Measurements from ENCODE around the gene HMX1.

HMX1 gene

DNA sequence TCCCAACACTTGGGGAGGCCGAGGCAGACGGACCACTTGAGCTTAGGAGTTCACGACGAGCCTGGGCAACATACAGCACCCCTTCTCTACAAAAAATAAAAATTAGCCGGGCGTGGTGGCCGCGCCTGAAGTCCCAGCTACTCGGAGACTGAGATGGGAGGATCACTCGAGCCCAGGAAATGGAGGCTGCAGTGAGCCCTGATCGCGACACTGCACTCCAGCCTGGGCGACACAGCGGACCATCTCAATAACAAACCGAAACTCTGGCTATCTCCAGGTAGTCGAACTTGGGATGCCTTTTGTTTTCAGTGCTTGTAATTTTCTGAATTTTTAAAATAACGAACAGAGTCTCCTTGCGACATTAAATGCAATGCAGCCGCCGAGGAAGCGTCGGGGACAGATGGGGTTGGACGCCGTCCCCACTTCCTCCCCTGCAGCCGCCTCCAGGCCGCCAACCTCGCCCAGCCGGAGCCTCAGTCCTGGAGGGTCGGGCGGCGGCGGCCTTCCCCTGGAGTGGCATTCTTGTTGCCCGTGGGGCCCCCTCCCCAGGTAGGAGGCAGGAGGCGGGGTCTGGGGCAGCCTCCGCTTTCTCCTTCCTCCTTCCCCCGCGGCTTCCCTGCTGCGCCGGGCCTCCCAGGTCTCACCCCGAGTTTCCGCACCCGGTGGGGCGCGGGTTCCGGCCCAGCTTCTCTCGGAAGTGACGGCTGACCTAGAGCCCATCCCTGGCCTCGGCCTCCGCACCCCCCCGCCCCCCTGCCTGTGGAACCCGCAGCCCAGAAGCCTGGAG lies 14.6 kb downstream of the HMX1 start:
- DNase-seq (ENCODE audit: low read depth): no peak

DNA sequence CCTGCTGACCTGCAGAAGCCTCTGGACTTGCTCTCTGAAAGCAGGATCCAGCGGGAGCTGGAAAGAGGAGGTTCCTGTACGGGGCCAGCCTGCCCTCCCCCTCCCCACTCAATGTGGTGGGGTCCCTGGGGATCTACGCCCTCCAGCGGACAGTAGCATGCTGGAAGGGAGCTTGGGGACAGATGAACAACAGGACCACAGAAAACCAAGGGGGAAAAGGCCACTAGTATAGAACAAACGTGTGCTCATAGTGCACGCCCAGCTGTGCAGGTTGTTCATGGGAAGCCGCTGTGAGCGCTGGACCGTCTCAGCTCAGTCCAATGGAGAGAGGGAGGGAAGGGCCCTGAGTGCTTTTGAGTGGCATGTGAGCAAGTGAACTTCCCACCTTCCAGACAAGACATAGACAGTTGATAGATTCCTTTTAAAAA lies 15.8 kb downstream of the HMX1 start:
- no peak for DNase-seq (ENCODE audit: low read depth)

DNA sequence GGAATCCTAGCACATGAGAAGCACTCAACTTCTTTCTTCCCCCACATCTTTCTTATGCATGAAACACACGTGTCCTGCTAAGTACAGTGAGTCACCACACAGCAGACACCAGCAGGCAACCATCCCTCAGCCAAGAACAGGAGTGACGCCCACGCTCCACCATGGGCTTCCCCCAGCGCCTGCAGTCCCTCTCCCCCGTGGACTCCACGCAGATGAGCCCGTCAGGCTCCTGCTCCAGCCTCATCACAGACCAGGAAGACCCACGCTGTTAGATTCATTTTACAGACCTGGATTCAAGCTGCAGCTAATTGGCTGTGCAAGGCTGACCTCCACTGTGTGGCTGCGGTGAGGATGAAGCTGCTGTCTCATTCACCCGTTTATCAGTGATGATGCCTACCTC lies 16.7 kb downstream of the HMX1 start:
- DNase-seq (ENCODE audit: low read depth): no peak

DNA sequence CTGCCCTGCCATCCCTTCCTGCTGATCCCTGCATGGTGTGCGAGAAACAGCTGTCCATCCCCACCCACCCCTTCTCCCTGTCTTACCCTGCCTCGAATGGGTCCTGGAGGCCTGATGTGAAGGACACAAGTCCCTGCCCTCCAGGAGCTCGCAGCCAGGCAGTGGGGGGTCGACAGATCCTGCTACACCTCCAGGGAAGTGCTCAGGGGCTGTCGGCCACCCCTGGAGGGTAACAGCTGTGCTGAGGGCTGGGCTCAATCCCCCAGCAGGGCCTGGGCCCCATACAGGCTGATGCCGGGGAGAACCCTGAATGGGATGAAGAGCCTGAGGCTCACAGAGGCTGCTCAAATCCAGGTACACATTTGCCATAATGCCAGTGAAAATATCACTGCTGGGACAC lies 17.6 kb downstream of the HMX1 start:
- DNase-seq (ENCODE audit: low read depth): no peak

DNA sequence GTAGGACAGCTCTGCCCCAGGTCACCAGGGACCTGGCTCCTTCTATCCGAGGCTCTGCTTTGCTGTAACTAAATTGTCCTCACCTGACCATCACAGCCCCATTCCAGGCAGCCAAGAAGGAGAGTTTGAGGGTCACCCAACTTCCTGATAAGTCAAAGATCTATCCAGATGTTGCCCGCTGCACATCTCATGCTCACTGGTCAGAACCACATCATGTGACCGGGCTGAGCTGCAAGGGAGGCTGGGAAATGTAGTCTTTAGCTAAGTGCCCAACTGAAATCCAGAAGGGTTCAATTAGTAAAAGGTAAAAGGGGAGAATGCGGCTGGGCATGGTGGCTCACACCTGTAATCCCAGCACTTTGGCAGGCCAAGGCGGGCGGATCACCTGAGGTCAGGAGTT lies 18.4 kb downstream of the HMX1 start:
- no peak for DNase-seq (ENCODE audit: low read depth)

DNA sequence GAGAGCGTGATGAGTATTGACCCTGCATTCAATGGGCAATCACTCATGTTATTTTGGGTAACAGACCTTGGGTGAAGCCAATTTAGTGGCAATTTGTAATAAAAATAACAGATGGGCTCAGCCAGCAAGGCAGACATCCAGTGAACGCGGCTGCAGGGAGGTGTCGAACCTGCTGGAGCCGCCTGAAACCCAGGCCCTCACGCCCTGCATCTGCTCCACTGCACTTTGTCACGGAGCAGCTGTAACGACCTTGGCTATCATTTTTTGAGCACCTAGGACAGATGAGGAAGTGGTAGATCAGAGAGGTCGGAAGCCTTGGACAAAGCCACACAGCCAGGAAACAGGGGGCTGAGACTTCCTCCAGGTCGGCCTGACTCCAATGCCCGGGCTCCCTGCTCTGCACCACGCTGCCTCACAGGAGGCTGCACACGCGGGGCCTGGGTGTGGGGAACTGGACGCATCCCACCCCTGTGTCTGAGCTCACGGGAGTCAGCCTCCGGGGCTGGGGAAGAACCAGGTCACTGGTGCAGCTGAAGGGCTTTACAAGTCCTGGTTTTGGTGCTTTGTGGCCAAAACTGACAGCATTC lies 19.4 kb downstream of the HMX1 start:
- no peak for DNase-seq (ENCODE audit: low read depth)

DNA sequence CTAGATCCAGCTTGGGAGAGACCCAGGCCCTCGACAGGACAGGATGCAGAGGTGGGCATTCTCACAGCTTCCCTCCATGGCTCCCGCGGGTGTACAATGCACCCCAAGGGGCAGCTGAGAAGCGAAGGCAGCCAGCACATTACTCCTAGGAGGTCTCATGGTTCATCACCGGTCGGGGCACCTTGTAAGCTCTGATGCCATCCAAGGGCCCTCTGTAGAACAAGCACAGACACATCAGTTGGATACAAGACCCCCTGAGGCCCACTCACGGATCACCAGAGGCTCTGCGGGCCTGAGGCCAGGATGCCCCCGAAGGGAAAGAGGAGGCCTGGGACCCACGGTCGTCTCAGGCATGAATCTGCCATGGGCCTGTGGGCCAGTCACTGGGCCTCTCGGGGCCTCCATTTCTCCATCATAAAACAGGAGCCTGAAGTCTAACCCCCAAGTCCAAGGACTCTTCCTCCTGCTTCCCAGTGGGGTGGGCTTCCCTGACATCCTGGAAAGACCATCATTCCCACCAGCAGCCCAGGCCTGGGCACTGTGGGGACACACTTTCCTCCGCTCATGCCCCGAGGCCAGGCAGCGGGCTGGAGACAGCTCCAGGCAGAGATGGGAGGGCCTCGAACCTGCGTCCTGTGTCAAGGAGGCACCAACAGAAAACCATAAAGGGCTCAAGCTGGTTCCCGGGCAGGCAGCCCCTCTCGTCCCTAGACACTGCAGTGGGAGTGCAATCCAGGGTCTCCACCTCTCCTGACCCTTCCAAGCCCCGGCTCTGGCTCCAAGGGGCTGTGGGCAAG lies 20.1 kb downstream of the HMX1 start:
- no peak for DNase-seq (ENCODE audit: low read depth)

DNA sequence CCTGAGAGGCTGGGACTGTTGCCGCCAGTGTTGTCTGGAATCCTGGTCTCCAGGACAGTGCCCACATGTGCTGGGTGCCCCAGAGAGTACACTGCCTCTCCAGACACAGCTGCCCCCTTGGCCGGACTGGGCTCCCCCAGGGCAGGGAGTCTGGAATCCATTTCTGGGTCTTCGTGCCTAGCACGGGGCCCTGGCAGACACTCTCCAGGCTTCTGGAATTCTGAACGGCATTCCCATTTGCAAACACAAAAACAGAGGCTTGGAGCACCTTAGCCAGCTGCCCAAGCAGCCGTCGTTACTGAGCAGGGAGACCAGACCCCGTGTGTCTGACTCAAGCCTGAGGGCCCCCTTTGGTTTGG lies 20.8 kb downstream of the HMX1 start:
- no peak for DNase-seq (ENCODE audit: low read depth)

DNA sequence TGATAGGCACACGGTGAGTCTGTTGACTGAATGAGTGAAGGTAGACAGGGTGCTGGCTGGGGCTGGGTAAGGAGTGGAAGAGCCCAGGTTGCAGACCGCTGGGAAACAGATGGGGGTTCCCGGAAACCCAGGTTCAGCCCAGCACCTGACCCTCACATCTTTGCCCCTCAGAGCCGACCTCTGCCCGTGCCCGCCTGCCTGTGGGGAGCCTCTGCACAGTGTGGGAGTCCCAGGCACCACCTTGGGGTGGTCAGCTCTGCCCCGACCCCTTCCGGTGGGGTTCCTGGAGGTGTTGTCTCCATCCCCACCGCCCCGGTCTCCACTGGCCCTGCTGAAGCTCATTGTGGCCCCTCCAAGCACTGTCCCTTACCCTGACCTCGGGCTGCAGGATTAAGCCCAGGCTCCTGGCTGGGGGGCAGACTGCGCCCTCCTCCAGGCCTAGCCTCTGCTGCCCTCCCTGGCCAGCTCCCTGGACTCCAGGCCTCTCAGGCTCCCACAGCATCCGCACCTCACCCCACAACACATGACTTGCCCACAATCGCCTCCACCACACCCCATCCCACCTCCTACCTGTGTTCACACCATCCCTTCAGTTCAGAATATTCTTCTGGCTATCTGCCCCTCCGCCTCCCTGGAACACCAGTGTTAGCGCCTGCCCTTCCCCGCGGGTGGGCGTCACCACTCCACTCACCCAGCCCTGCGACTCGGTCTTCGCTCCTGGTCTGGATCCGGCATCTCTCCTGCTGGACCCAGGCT lies 21.4 kb downstream of the HMX1 start:
- DNase-seq (ENCODE audit: low read depth): no peak

DNA sequence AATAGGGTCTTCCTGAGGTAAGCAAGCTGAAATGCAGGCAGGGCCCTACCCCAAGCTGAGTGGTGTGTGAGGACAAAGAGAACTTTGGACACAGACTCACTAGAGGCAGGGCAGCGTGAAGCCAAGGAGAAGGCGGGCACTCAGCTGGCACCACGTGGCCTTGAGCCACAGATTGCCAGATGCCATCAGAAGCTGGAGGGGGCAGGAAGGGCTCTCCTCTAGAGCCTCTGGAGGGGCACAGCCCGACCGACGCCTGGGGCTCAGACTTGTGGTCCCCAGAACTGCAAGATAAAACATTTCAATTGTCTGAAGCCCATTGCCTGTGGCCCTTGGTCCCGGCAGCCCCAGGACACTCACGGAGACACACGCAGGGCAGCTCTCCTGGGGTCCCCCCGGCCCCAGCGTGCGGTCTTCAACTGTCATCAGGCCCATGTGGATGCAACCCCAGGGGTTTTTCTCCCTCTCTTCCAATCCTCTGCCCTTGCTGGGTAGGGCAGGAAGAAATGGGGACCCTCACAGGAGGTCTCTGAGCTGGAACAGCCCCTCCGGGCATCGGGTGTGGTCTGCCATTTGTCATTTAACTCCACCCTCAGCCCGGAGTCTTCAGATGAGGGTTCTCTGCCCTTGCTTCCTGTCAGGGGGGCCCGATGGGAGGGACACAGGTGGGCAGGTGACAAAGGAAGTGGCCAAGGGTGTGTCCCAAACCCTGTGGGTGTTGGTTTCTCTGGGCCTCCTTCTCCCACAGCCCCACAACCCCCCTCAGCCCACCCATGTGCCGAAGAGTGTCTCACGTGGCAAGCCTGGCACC lies 22.2 kb downstream of the HMX1 start:
- DNase-seq (ENCODE audit: low read depth): no peak

DNA sequence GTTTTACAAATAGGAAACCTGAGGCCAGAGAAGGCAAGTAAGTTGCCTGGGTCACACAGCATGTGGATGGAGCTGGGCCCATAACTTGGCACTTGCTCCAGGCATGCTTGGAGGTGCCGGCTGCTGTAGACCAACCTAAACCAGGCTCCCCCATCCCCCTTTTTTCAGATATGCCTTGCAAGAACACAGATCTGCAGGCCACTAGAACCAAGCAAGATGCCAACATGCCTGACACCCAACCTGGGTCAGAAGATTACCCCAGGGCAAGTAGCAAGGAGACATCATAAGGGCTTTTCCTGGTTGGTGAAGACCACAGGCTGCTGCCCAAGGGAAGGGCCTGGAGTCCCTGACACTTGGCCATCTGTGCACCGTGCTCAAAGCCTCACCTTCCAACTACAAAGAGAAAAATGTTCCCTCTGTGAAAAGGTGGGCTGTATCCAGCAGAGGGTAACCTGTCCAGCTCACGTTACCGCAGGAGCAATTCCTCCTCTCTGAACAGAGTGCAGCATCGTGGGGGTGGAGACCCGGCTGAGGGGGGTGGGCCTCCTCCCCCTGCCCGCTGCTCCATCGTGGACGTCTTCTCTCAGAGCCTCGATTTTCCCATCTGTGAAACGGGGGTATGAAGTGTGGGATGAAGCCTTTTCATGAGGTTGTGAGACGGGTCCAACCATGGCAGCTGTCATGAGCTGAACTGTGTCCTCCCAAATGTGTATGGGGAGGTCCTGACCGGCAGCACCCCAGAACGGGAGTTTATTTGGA lies 23.0 kb downstream of the HMX1 start:
- no peak for DNase-seq (ENCODE audit: low read depth)

DNA sequence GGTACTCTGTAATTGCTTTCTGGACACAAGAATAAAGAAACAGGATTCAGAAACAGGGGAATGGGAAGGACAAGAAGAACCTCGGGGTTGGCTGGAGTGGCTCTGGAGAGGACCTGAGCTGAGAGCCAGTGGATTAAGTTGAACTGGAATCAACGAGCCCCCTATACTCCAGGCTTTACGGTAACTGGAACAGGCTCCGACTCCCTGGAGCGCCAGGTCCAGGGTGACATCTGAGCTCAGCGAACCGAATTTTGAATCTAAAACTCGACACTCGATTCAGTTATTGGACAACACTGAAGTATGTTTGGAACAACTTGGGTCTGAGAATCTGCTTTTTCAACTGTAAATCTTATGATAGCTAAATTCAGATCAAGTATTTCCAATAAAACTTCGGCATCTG lies 23.9 kb downstream of the HMX1 start:
- no peak for DNase-seq (ENCODE audit: low read depth)

DNA sequence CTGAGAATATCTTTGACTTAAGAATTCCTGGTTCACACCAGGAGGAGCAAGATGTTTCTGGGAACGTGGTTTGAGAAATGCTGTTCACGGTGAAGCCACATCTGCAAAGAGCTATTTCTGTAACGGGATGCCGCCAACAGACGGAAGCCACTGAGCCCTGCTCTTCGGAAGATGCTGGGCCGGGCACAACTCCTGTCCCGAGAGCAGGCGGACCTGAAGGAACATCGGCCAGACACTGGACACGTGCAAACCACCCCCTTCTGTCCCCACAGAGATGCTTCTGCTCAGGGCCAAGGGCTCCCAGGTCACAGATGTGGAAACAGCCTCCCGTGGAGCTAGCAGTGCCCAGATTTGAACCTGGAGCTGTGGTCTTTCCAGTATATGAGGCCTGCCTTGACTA lies 24.3 kb downstream of the HMX1 start:
- DNase-seq (ENCODE audit: low read depth): no peak

DNA sequence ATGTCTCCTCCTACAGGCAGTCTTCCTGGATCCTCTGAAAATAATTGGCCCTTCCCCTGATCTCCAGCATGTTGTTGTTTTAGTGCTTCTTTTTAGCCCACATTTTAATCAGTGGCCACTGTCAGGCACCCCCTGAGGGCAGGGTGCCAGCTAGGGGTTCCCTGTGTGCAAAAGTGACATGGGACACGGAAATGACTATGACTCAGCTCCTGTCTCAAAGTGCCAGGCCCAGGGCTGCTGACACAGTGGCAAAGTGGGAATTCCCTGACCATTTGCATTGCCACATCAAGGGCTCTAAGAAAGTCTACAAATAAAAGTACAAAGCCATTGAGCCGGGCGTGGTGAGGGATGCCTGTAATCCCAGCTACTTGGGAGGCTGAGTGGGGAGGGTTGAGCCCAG lies 24.8 kb downstream of the HMX1 start:
- no peak for DNase-seq (ENCODE audit: low read depth)

DNA sequence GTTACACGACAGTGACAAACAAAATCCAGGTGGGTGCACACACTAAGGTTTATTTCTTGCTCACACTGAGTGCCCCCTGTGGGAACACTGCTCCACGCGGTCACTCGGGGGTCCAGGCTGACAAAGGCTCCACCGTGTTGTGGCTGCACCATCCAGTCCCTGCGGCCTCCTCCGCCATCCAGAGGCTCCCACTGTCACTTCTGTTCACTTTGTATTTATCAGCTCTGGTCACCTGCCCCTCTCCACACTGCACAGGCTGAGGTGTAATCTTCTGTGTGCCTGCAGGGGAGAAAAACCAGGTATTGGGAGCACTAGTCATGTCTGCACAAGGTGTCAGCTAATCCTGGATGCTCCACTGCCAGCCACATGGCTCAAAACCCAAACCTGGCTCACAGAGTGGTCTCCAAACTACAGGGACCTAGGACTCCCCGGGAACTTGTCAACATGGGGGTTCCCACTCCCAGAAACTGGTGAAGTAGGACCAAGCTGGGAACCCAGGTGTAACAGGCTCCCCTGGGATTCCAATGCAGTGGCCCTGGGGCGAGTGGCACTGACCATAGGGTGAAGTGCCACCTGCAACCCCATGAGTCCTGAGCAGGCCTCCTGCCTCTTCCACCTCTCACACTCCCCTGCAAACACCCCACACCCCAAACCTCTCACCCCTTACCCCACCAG lies 25.5 kb downstream of the HMX1 start:
- no peak for DNase-seq (ENCODE audit: low read depth)

DNA sequence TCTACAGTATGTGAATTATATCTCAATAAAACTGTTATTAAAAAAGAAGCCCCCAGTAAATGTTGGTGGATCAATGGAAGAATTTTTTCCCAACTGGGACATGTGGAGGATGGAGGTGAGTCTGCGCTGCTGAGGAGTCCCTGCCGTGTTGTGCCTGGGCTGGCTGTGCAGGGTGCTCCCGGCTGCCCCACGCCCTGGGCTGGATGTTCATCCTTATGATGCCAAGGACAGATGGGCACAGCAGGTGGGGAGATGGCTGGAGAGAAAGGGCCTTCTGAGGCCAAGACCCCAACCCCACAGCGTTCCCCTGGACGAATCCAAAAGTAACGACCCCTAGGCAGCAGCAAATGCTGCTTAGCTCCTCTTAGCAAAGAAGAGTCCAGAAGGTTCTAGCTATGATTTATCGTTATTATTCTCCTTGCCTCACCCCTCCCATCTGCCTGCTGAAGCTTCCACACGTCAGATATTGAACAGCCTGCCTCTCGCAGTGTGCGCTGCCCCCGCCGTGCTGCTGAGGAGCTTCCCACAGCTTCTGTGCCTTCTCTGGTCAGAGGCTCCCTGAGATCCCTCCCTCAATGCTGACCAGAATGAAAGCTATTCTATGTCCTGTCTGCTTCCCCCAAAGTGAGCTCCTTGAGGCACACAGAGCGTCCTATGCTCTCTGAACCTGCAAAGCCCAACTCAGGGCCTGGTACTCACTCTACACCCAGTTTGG lies 26.5 kb downstream of the HMX1 start:
- DNase-seq (ENCODE audit: low read depth): no peak

DNA sequence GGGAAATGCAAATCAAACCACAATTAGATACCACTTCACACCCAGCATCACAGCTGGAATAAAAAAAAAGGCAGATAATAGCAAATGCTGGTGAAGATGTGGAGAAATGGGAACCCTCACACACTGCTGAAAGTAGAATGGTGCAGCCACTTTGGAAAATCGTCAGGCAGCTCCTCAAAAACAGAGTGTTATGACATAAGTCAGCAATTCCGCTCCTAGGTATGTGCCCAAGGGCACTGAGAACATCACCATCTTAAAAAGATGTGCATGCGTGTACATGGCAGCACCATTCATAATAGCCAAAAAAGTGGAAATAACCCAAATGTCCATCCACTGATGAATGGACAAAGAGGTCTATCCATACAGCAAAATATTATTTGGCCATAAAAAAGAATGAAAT lies 28.0 kb downstream of the HMX1 start:
- DNase-seq (ENCODE audit: low read depth): no peak

DNA sequence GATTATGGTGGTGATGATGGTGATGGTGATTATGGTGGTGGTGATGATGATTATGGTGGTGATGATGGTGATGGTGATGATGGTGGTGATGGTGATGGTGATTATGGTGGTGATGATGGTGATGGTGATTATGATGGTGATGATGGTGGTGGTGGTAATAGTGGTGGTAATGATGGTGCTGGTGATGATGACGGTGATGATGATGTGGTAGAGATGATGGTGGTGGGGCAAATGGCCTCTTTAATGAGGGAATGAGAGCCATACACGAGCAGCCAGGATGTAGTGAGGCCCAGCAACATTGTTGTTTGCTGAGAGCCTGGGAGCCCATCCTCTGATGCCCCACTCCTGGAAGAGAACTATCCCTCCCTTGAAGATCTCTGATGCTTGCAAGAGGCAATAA lies 29.0 kb downstream of the HMX1 start:
- DNase-seq (ENCODE audit: low read depth): no peak

DNA sequence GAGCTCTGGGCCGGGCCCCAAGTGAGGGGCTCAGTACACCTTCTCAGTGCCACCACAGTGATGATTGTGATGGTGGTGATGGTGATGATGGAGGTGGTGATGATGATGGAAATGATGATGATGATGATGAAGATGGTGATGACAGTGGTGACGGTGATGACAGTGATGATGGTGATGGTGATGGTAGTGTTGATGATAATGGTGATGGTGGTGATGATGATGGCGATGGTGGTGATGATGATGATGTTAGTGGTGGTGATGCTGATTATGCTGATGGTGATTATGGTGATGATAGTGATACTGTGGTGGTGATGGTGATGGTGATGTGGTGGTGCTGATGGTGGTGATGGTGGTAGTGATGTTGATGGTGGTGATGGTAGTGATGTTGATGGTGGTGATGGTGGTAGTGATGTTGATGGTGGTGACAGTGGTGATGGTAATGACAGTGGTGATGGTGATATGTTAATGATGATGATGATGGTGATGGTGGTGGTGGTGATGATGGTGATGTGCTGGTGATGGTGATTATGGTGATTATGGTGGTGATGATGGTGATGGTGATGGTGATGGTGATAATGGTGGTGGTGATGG lies 29.9 kb downstream of the HMX1 start:
- no peak for DNase-seq (ENCODE audit: low read depth)
